NCI-H2029 (cell line): ENCODE measurements around the gene FYN.
"Not testable (repeated sequence)": the region's sequence is repeated elsewhere in the genome, so short reads cannot be mapped to it uniquely, and the experiment has no call there.

ENCODE experiments used
- DNase-seq: peaks from one replicate; lab custom pipeline; 2025; lab: John Stamatoyannopoulos, UW

FYN gene

GRCh38 chr6:111850295-111850937 is 22.8 kb downstream of the FYN start:
- no peak for DNase-seq

- no peak for DNase-seq
Measured at GRCh38 chr6:111849298-111849697, 24.0 kb downstream of the FYN start.

- no peak for DNase-seq
Measured at GRCh38 chr6:111848262-111848812, 24.9 kb downstream of the FYN start.

GRCh38 chr6:111846492-111847409 is 26.5 kb downstream of the FYN start:
- peak; percentile 49 for DNase-seq

- no peak for DNase-seq
Measured at GRCh38 chr6:111846066-111846465, 27.2 kb downstream of the FYN start.

- DNase-seq: no peak
Measured at GRCh38 chr6:111845441-111845871, 27.8 kb downstream of the FYN start.

- DNase-seq: no peak
Measured at GRCh38 chr6:111844921-111845320, 28.3 kb downstream of the FYN start.

GRCh38 chr6:111844376-111844775 is 28.9 kb downstream of the FYN start:
- DNase-seq: no peak

- no peak for DNase-seq
Measured at GRCh38 chr6:111843347-111844147, 29.7 kb downstream of the FYN start.

GRCh38 chr6:111842891-111843290 is 30.4 kb downstream of the FYN start:
- no peak for DNase-seq

- DNase-seq: no peak
Measured at GRCh38 chr6:111842271-111842822, 30.9 kb downstream of the FYN start.

- no peak for DNase-seq
Measured at GRCh38 chr6:111841822-111842221, 31.4 kb downstream of the FYN start.

GRCh38 chr6:111840803-111841202 is 32.4 kb downstream of the FYN start:
- no peak for DNase-seq

GRCh38 chr6:111838749-111839484 is 34.3 kb downstream of the FYN start:
- no peak for DNase-seq

GRCh38 chr6:111837641-111838500 is 35.4 kb downstream of the FYN start:
- DNase-seq: no peak

GRCh38 chr6:111837007-111837406 is 36.2 kb downstream of the FYN start:
- DNase-seq: no peak

GRCh38 chr6:111835807-111836206 is 37.4 kb downstream of the FYN start:
- no peak for DNase-seq

GRCh38 chr6:111835398-111835797 is 37.9 kb downstream of the FYN start:
- not testable (repeated sequence) for DNase-seq

GRCh38 chr6:111834356-111834755 is 38.9 kb downstream of the FYN start:
- DNase-seq: no peak

GRCh38 chr6:111832833-111833418 is 40.3 kb downstream of the FYN start:
- DNase-seq: no peak
